KMS-11 (cell line): Measurements from ENCODE around the gene XPR1.
"Not testable (repeated sequence)": the region's sequence is repeated elsewhere in the genome, so short reads cannot be mapped to it uniquely, and the experiment has no call there.

Experiments used
- H2AFZ ChIP-seq: fragments of 200-600 bp; sonication (generic); 2 replicates; pipeline ENCODE4 v1.6.1; 2016; ENCODE audit warnings: antibody characterized with exemption, mixed run types, low read depth
- H3K27ac ChIP-seq: fragments of 200-600 bp; sonication (generic); 2 replicates; pipeline ENCODE4 v1.6.1; 2016; ENCODE audit warnings: mild to moderate bottlenecking, mixed run types
- H3K27me3 ChIP-seq: fragments of 200-600 bp; sonication (generic); 2 replicates; pipeline ENCODE4 v1.6.1; 2017; ENCODE audit warnings: mild to moderate bottlenecking, low read depth, mixed run types, moderate library complexity; ENCODE audit not compliant: insufficient read depth
- H3K36me3 ChIP-seq: fragments of 200-600 bp; sonication (generic); 2 replicates; pipeline ENCODE4 v1.6.1; 2017; ENCODE audit warnings: mild to moderate bottlenecking, mixed run types; ENCODE audit not compliant: insufficient read depth
- H3K4me1 ChIP-seq: fragments of 200-600 bp; sonication (generic); 2 replicates; pipeline ENCODE4 v1.6.1; 2016; ENCODE audit warnings: mild to moderate bottlenecking, low read depth, mixed run types; ENCODE audit not compliant: poor library complexity, severe bottlenecking
- H3K4me2 ChIP-seq: fragments of 200-600 bp; sonication (generic); 2 replicates; pipeline ENCODE4 v1.7.0; 2016; ENCODE audit warnings: mild to moderate bottlenecking, mixed run types
- H3K4me3 ChIP-seq: fragments of 200-600 bp; sonication (generic); IDR thresholded peaks from 2 replicates; pipeline ENCODE4 v1.6.1; 2017; ENCODE audit warnings: low read depth, low read length, mixed read lengths; ENCODE audit not compliant: insufficient read depth
- H3K79me2 ChIP-seq: fragments of 200-600 bp; sonication (generic); 2 replicates; pipeline ENCODE4 v1.6.1; 2016; ENCODE audit warnings: low read depth, mixed run types; ENCODE audit not compliant: insufficient read depth
- H3K9ac ChIP-seq: fragments of 200-600 bp; sonication (generic); 2 replicates; pipeline ENCODE4 v1.6.1; 2016; ENCODE audit warnings: mild to moderate bottlenecking, mixed run types
- H4K20me1 ChIP-seq: fragments of 200-600 bp; sonication (generic); 2 replicates; pipeline ENCODE4 v1.6.1; 2016; ENCODE audit warnings: mild to moderate bottlenecking, mixed run types; ENCODE audit not compliant: insufficient read depth
- TF ChIP-seq, protein P1 (sequence below): fragments of 200-600 bp; sonication (generic); conservative IDR thresholded peaks from 2 replicates; pipeline ENCODE4 v1.6.1; 2017; ENCODE audit warnings: low read depth, mild to moderate bottlenecking, antibody characterized with exemption, low read length, moderate library complexity, mixed read lengths

The XPR1 gene

GRCh38 chr1:180851995-180852887, 220.4 kb downstream of the XPR1 start:
- Histone ChIP-seq H3K4me1 (peaks cover 39% of the 10 kb centered on the region), H4K20me1 (no peaks in the 10 kb centered on the region), H3K79me2 (no peaks in the 10 kb centered on the region), H3K9ac (no peak overlapping the region), H3K27me3 (no peaks in the 10 kb centered on the region), H2AFZ (no peak overlapping the region), H3K4me2 (peak overlapping the region; percentile 17; the same call in 1 of the 2 replicates), H3K36me3 (no peaks in the 10 kb centered on the region), H3K27ac (no peak overlapping the region), H3K4me3 (no peak overlapping the region)
- TF ChIP-seq, protein P1, sequence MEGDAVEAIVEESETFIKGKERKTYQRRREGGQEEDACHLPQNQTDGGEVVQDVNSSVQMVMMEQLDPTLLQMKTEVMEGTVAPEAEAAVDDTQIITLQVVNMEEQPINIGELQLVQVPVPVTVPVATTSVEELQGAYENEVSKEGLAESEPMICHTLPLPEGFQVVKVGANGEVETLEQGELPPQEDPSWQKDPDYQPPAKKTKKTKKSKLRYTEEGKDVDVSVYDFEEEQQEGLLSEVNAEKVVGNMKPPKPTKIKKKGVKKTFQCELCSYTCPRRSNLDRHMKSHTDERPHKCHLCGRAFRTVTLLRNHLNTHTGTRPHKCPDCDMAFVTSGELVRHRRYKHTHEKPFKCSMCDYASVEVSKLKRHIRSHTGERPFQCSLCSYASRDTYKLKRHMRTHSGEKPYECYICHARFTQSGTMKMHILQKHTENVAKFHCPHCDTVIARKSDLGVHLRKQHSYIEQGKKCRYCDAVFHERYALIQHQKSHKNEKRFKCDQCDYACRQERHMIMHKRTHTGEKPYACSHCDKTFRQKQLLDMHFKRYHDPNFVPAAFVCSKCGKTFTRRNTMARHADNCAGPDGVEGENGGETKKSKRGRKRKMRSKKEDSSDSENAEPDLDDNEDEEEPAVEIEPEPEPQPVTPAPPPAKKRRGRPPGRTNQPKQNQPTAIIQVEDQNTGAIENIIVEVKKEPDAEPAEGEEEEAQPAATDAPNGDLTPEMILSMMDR, result no peak

GRCh38 chr1:180854001-180854400, 222.2 kb downstream of the XPR1 start:
- Histone ChIP-seq H3K4me3 (no peak overlapping the region), H3K27ac (no peak overlapping the region), H3K4me2 (no peak overlapping the region), H4K20me1 (no peaks in the 10 kb centered on the region), H3K79me2 (no peaks in the 10 kb centered on the region), H3K27me3 (no peaks in the 10 kb centered on the region), H3K36me3 (no peaks in the 10 kb centered on the region), H2AFZ (no peak overlapping the region), H3K4me1 (peaks cover 33% of the 10 kb centered on the region), H3K9ac (no peak overlapping the region)
- TF ChIP-seq, protein P1, result no peak

DNA sequence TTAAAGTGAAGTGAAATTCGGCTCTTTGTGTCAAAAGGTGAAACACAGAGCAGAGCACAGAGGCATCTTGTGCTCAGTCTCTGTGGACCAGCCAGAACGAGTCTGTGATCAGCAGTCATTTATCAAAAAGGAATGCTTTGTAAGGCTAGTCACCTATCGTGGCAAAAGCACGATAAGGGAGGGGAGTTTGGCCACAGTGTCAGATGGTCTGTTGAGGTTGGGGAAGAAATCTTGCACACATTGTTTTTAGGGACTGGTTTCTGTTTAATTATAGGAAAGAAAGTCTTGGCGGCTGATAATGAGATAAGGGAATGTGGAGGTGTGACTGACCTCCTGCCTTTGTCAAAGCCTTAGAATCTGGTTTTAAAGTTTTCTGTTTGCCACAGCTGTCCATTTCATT, 222.6 kb downstream of the XPR1 start:
- no peak overlapping the region for H3K4me2 ChIP-seq
- H3K27ac ChIP-seq, result no peak overlapping the region
- H2AFZ ChIP-seq, result no peak overlapping the region
- TF ChIP-seq, protein P1, result no peak
- H3K27me3 ChIP-seq, result no peaks in the 10 kb centered on the region
- H3K79me2 ChIP-seq, result no peaks in the 10 kb centered on the region
- H3K4me1 ChIP-seq, result peaks cover 28% of the 10 kb centered on the region
- H3K4me3 ChIP-seq, result no peak overlapping the region
- no peaks in the 10 kb centered on the region for H3K36me3 ChIP-seq
- no peaks in the 10 kb centered on the region for H4K20me1 ChIP-seq
- H3K9ac ChIP-seq, result no peak overlapping the region

- not testable (repeated sequence) for H3K4me2 ChIP-seq, H3K27me3 ChIP-seq
Measured at GRCh38 chr1:180857947-180858725, 226.3 kb downstream of the XPR1 start.

More at GRCh38 chr1:180857947-180858725, 226.3 kb downstream of the XPR1 start:
- not testable (repeated sequence) for H3K4me1 ChIP-seq, H3K9ac ChIP-seq, H3K4me3 ChIP-seq, H2AFZ ChIP-seq, H3K79me2 ChIP-seq, H4K20me1 ChIP-seq, H3K36me3 ChIP-seq, H3K27ac ChIP-seq
